ENCODE results near the gene POLK.

GRCh38 chr5:75510836-75511434 is 756 bp upstream of the POLK start:
- TF ChIP-seq CTCF (conservative IDR thresholded peaks at IDR 0.05; ENCODE audit: low read length) (no peak), EZH2phosphoT487 (IDR thresholded peaks at IDR 0.05; ENCODE audit: borderline replicate concordance) (no peak)
